NOMO-1 treated with DMSO at 0.1 percent for 48 hours (cell line): ENCODE data around the gene TSPAN31.

Source experiments
- DNase-seq: peaks from one replicate; lab custom pipeline; 2025; ENCODE audit not compliant: unreplicated experiment; lab: John Stamatoyannopoulos, UW

The TSPAN31 gene

DNA sequence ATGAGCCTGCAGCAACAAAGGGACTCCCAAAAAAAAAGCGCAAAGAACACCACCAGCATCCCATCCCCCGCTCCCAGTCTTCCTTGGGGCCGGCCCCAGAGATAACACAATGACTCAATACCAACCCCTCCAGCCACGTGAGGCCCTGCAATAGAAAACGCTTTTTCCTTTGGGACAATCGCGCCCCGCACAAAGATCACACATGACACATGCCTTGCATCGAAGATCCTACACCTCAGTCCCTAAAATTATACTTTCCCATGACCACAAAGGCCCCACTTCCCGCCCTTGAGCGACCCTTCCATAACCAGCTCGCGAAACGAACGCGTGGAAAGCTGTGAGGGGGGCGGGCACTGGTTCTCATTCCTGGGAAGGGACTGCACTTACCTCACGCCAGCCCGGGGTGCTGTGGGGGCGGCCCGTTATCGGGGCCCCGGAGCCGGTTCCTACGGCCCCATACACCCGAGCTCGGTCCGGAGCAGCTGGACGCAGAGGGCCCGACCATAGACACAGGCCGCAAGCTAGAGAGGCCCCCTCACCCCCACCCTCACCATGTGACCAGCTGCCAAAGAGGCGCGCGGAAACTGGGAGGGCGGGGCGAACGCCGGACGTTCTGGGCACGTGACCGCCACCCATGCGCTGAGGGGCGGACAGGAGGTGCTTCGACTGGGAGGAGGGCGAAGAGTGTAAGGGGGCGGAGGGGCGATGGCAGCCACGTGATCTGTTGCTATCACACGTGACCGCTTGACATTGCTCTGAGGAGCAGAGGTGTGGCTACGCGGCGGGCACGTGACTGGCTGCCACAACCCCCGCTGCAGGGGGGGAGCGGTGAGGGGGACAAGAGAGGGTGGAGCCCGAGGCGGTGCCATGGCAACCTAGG lies 7.2 kb downstream of the TSPAN31 start, which contains the start of gene CDK4:
CDK4 (minus strand) TSS at position 523 of the 880 bp plus-strand sequence. CDS start 593 bp downstream, outside the sequence.
- peak; percentile 100 for DNase-seq

DNA sequence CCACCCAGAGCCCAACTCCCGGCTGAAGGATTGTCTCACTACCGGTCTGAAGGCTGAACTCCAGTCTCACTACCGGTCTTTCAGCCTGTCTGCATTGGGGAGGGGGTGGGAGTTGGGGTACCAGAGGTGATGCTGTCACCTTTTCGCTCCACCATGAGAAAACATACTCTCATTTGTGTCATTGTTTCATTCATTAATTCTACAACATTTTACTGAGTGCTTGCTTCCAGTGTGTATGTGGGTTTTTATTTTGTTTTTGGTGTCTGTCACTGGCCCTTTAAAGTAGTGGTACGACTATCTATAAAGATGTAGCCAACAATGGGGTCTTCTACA lies 7.8 kb downstream of the TSPAN31 start:
- no peak for DNase-seq

DNA sequence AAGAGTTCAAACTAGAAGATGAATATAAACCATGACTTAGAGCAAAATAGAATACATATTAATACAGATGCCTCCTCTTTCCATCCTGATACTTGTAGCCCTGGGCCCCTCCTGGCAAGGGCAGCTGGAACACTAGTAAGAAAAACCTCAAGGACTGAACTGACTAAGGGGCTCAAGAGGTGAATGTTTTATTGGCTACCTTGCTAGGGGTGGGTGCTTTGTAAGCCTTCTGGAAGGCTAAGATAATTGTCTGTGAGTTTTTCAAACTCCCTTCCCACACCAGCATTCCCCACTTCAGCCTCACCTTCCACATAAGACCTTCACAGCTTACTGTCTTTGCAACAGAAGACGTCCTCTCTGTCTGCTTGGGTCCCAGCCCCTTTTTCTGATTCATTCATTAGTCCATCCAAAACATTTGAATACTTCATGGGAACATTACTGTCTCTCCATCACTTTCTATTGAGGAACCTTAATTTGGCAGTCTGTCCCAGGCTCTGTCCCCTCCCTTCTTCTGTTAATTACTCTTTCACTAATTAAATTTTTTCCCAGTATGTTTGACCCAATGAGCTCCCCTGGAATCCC lies 9.0 kb downstream of the TSPAN31 start:
- DNase-seq = no peak

DNA sequence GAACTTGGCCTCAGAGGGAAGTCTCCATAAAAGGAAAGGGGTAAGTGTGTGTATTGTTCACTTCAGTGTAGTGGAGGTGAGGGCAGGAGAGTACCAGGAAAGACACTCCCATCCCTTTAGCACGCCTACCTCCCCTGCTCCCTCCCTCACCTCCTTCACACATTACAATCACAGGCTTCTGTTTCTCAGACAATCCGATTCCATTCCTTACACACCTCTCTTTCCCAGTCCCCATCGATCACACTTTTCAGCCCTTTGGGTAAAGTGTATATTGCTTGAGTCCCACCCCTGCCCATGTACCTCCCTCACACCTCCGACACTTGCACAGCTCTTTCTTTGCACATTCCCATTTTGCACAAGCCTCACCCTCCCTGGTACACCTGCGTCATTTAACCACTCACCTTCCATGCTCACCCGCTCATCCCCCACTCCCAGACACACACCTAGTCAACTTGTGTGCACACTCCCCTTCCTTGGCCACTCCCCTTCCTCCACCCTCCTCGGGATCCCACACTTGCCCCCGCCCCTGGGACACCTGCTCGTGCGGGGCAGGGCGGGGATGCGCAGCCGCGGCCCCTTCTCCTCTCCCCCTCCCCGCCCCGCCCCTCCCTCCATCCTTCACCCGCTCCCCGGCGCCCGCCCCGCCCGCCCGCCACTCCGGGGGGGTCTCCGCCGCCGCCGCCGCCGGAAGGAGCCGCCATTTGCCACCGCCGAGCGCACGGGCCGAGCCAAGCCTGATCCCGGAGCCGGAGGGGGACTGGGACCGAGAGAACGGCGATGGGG lies 9.8 kb downstream of the TSPAN31 start, which contains the start of gene MARCHF9:
MARCHF9 (plus strand) TSS at position 693 of the 783 bp plus-strand sequence. CDS start 426 bp downstream, outside the sequence.
- peak; percentile 38 for DNase-seq

DNA sequence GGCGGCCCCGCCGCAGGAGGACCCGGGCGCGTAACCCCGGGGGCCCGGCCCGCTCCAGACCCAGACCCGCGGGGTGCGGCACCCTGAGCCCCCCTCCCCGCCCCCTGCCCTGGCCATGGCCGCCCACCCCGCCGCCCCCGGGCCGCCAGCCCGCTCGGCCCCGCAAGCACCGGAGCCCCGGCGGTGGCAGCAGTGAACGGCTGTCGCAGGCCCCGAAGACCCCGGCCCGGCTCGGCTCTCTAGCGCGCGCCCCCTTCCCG lies 10.3 kb downstream of the TSPAN31 start:
- DNase-seq = no peak

DNA sequence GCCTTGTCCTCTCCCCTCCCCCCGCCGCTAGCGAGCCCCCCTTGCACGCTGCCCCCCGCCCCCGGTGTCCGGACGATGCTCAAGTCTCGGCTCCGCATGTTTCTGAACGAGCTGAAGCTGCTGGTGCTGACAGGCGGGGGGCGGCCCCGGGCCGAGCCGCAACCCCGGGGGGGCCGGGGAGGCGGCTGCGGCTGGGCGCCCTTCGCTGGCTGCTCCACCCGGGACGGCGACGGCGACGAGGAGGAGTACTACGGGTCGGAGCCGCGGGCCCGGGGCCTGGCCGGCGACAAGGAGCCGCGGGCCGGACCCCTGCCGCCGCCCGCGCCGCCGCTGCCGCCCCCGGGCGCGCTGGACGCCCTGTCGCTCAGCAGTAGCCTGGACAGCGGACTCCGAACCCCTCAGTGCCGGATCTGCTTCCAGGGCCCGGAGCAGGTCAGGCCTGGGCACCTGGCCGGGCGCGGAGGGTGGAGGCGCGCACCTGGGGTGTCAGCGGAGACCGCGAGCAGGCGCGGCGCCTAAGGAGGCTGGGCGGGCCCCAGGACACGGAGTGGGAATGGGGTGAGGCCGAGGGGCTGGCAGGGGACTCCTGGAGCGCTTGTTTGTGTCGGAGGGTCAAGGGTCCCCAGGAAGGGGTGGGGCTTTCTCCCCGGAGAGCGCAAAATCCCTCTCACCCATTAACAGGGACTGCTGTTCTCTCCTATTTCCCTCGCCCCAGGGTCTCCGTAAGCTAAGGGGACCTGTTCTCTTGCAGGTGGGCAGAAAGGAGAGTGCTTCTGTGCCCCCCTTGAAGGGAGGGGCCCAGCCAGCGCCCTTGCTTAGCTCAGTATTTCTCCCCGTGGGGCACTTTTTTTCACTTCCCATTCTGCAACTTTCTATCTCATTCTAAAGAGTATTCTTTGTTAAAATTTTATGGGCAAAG lies 10.9 kb downstream of the TSPAN31 start:
- DNase-seq = peak; percentile 34

DNA sequence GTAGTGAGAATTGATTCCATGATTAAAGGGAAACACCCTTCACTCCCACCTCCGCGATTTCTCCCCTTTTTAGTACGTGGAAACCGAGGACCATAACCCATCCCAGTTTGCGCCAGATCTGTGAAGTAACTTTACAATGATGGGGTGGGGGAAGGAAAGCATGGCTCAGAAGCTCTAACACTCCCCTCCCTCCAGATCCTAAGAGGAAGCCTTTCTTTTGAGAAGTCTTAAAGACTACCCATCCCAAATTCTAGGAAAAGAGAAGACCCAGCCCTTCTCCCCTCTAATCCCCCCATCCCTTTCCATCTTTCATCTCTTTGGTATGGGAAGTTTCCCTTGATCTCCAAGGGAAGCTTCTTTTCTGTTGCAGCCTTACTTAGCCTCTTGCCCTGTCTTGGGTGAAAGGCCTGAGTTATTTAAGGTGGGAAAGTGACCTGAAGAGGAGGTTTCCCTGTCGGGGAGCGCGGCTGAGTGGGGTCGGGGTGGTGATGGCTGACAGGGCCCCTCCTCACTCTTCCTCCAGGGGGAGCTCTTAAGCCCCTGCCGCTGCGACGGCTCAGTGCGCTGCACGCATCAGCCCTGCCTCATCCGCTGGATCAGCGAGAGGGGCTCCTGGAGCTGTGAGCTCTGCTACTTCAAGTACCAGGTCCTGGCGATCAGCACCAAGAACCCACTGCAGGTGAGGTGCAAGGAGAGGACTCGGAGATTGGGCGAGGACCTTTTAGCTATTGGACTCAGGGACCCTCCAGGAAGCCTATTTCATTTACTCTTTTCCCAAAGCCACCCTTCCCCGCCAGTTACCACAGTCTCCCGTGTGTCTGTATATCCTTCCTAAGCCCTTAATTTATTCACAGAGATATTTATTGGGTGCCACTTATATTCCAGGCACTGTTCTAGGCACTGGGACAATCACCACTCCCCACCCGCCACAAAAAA lies 11.8 kb downstream of the TSPAN31 start:
- peak; percentile 53 for DNase-seq

DNA sequence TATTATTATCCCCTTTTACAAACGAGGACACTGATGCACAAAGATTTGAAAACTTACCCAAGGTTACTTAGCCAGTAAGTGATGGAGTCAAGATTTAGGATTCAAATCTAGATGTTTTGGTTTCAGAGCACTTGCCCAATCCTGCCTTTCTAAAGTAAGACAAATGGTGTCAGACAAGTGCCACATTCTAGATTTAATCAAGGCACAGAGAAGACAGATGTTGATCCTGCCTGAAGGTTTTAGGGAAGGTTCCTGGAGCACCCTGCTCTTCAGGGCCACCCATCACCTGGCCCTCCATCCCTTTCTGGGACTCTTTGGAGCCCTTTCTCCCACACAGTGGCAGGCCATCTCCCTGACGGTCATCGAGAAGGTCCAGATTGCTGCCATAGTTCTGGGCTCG lies 12.9 kb downstream of the TSPAN31 start:
- DNase-seq = no peak

DNA sequence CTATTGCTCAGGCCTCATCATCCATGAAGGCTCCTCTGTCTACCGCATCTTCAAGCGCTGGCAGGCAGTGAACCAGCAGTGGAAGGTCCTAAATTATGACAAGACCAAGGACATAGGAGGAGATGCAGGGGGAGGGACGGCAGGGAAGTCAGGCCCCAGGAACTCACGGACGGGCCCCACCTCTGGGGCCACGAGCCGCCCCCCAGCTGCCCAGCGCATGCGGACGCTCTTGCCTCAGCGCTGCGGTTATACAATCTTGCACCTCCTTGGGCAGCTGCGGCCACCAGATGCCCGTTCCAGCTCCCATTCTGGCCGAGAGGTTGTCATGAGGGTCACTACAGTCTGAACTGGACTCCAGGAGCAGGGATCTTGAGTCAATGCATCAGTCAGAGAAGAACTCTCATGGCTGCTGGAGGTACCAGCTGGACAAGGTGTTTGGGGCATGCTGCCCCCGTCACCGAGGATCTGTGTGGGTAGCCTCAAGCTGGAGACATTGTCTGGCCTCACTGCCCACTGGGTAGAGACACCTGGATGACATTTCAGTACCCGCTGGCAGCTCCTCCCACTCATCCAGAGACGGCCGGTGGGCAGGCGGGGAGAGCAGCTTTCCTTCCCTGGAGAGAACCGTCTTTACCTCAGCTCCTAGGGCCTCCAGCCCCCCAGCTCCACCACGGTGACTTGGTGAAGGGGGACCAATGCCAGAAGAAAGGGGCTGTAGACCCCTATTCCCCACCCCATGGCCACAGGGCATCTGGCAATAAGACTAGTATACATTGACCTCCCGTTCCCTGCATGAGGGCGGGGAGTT lies 13.9 kb downstream of the TSPAN31 start:
- no peak for DNase-seq

DNA sequence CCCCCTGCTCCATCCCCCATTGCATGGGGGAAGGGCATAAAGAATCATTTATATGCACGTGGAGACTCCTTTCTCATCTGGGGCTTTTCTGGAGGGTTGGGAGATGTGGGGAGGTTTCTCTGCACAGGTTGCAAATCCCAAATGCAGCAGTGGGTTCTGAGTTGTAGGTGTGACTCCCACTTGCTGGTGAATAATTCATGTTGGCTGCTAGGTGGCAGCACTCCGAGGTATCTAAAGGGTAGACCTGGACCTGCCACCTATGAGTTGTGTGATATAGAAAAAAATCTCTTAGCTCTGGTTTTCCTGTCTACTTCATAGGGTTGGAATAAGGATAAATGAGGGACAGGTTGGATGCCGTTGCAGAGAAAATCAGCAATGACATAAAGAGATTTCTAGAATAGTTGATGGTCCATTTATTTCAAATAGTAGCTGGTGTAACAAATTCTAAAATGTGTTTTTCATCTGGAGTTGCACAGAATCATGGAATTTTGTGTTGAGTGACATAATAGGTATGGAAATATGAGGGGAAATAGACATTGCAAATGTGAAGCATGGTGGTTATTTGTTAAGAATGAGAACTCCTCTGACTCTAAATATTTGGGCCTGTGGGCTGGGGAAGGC lies 14.6 kb downstream of the TSPAN31 start:
- no peak for DNase-seq

DNA sequence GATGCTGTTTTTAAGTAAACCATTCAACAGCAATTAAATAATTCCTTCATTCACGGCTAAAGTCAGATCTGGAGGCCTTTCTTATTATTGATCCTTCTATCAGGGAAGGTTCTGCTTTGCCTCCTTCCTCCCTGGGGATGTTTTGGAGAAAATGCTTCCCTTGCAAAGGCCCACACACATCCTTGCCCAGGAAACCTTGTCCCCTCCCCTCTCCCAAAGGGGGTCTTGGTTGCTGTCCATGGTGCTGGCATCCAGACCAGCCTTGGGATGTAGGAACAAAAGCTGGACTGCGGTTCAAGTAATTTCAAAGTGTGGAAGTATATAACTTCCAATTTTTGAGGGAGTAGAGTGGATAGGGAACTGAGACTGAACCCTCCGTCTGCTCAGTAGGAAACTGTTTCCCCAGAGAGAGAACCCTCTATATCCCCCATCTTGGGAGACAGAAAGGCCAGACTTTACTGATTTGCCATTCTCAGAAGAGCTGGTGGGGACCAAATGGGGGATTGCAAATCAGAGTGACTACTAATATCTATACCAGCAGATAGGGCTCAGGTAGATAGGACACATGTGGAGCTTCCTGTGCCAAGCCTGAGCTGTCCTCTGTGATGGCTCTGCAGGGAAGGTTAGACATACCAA lies 15.6 kb downstream of the TSPAN31 start:
- DNase-seq = no peak

DNA sequence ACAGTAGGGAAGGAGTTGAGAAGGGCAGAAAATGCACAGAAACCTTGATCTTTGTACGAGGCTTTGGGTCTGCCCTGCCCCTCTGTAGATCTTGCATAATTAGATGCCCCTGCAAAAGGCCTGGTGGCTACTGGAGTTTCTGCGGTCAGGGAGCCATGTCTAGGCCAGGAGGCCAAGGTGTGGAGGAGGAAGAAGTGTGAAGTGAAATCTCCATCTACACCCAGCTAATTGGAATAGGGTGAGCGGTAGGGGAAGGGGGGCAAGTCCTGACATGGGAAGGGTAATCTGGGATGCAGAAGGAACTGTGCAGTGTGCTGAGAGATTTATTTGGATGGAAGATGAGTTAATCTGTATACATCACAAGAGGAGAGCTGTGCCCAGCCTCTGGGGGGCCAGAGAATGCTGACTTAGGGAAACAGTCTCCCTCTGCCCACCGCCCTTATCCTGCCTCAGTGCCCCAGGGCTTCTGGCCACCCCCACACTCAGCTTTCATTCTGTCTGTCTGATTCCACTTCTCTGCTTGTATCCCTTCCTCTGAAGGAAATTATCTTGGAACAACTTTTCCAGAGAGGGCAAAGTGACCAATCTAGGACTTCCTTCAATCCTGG lies 16.7 kb downstream of the TSPAN31 start:
- DNase-seq = no peak

DNA sequence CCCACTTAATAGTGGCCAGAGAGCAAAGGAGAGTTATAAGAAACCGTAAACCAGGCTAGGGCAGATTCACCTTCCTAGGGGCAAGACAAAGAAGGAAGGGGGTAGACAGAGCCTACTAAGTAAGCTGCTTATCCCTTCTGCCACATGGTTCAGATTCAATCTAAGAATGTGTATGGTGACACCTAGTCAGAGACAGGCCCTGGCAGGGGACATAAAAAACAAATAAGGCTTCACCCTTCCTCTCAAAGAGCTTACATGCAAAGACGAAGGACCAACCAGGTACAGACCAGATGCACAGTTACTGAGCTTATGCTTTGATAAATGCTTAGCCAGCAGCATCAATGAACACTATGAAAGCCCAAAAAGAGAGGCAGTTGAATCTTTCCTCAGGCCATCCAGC lies 17.6 kb downstream of the TSPAN31 start:
- DNase-seq = no peak

DNA sequence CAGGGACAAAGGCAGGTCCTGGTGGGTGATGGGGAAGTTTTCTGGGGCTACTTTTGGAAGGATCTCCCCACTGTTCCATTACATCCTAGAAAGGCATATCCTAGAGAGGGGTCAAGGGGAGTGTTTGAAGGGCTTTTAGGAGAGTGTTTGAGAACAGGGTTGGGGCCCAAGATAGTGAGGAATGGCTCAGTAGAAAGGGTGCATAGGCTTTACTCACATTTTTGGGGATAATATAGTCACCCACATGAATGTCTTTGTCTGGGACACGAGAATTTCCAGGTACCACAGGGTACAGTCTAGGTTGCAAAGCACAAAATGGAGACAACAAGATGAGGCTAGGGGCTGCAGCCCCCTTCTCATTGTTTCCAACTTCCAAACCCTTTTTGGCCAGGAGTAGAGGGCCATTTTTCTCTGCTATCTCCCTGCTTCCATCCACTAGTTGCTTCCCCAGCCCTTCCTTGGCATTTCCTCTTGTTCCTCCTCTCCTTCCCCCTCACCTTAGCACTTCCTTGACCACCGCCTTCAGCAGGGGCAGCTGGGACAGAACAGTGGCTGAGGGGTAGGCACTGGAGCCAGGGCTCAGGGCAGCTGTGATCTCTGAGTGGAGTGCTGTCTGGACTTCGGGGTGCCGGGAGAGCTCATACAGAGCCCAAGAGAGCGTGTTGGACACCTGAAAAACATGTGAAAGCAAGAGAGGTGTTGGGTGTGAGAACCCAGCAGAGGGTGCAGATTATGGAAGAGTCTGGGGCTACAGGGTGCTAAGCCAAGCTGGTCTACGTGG lies 19.2 kb downstream of the TSPAN31 start:
- DNase-seq = no peak

DNA sequence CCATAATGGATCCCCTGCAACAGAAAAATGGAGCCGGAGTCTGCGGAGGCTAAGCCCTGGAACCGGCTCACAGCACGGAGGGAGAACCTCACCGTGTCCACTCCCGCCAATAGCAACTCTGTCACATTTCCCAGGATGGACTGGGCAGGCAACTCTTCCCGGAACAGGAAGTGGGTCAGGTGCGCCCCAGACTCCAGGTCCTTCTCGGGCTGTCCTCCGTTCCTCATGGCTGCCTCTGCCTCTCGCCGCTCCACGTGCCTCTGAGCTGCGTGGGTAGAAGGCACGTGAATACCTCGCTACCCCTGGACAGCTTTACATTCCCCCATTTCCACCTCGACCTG lies 19.8 kb downstream of the TSPAN31 start:
- DNase-seq = no peak

DNA sequence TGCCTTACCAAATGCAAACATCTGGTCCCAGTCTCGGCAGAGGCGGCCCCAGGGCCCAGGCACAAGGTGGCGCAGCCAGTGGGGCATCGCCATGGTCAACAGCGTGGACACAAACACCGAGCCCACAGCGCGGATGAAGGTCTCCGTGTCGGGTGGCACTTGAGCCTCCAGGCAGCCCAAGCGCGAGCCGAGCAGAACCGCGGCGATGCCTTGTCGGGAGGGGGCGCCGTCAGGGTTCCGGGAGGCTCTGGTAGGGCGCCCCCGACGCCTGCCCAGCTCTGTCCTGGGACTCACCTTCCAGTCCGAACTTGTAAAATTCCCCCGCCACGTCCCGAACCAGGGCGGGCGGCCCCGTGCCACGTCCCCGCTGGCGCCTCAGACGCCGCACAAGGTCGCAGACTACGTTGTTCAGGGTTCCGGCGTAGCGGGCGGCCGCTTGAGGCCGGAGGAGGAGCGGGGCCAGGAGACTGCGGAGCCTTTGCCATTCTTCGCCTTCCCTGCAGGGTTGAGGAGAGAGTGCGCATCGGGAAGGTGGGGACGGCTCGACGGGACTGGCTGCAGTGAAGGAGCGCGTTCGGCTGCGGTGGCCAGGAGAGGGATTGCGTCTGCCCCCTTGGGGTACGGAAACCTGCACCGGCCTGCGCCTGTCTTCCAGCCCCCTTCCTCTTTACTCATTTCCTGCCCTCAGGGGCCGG lies 20.3 kb downstream of the TSPAN31 start:
- DNase-seq = no peak
